ELF-1 (cell line): ENCODE data around the gene STPG4.

Source experiments
- DNase-seq: peaks from one replicate; pipeline ENCODE4 v3.0.0-alpha.2; 2016; ENCODE audit warnings: low read depth, low spot score

Gene STPG4

DNA sequence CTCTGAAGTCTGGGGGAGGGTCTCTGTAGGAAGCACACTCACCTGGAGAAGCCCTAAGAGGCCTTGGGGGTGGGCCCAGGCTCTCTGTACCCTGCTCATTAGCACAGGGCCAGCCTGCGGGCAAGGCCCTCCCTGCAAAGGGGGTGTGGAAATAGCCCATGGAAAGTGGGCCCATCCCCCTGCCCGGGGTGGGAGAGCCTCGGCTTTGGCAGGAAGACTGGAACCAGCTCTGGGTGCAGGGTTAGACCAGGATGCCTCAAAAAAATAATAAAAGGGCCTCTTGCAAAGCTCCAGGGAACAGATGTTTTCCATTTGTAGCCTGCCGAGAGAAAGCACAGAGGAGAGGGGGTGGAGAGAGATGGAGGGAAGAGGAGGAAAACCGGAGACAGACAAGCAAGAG is 98.7 kb downstream of the STPG4 start:
- no peak for DNase-seq

DNA sequence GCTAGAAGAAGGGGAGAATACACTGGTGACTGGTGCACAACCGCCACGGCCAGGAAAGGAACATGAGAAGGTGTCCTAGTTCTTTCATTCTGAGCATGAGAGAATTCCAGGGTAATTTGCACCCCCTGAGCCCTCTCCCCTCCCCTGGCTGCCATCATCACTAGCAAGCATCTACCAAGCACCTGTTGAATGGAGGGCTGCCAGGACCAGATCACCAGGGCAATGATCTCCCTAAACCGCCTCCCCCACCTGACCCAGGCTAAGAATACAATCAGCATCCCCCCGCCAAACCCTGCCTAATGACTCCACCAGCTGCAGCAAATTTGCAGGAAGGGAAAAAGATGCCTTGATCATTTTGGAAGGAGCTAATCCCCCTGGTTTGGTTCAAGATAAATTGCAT is 100.2 kb downstream of the STPG4 start:
- no peak for DNase-seq

DNA sequence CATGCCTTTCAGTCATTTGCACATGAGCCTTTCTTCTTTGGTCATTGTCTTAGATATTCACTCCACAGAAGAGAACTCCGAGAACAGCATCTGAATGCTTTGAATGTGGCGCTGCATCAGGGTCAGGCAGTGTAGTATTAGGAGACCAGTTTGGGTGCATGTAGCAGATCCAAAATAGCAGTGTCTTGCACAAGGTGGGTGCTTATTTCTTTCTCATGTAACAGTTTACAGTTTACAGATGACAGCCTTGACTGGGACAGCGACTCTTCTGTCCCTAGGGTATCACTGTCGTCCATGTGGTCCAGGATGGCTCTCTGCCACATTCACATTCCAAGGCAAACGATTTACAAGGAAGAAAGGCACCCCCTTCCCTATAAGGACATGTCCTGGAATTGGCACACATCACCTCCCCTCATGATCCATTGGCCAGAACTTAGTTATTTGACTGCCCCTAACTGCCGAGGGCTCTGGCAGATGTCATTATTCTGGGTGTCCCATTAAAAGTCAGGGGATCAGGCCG is 101.0 kb downstream of the STPG4 start:
- DNase-seq, result no peak

- DNase-seq, result no peak
Measured at GRCh38 chr2:47052847-47053246, 102.3 kb downstream of the STPG4 start.

DNA sequence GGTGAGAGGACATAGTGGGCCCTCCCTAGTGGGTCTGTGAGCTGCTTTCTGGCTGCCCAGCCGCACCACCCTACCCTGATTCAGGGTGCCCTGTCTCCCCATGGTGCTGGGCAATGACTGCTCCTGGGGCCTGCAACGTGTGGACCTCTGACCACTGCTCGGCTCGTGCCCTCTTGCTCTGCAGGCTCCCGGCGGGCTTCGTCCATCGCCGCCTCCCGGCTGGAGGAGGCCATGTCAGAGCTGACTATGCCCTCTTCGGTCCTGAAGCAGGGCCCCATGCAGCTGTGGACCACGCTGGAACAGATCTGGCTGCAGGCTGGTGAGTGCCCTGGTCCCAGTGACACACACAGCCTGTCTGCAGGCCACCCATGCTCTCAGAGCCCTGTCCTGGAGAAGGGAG is 103.5 kb downstream of the STPG4 start:
- DNase-seq, result no peak

DNA sequence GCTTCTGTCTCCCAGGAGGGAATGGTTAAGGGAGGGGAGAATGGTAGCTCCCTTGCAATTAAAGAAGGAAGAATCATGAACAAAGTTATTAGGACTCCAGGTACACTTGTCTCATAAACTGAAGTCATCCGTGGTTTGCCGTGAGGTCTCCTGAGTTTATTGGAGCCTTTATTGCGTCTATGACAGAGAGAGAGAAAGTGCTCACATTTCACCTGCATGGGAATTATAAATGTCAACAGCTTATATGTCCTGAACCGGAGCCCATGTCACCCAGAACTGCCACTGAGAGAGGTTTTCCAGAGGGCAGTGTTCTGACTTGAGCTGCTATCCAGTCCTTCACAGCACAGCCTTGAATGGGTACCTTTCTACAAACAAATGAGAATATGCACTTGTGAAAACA is 104.3 kb downstream of the STPG4 start:
- DNase-seq, result no peak

GRCh38 chr2:47050021-47050760 is 104.9 kb downstream of the STPG4 start:
- no peak for DNase-seq

- no peak for DNase-seq
Measured at GRCh38 chr2:47049502-47049901, 105.6 kb downstream of the STPG4 start.

DNA sequence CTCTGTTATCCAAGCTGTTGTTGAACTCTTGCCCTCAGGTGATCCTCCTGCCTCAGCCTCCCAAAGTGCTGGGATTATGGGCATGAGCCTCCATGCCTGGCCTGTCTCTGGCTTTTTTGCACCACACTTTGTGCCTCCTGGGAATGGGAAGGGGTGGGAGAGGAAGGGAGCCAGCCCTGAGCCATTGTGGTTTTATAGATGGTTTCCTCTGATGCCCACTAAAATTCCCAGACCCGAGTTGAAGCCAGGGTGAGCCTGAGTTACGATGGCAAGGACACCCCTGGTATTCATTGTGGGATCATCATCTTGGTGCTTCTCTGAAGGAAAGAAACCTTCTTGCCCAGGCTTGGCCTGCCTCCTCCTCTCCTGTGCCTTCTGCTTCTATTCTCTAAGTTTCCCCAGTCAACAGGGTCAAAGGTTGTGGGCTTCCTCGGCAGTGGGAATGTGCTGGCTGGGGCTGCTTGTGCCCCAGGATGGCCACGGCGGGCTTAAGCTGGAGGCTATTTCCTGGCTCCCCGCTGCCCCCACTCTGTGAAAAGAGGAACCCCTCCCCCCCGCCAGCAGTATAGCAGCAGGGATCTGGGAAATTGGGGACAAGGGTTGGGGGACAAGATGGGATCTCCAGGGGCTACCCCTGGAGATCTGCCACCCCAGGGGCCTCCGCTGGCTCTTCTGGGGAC is 106.2 kb downstream of the STPG4 start:
- DNase-seq, result no peak

DNA sequence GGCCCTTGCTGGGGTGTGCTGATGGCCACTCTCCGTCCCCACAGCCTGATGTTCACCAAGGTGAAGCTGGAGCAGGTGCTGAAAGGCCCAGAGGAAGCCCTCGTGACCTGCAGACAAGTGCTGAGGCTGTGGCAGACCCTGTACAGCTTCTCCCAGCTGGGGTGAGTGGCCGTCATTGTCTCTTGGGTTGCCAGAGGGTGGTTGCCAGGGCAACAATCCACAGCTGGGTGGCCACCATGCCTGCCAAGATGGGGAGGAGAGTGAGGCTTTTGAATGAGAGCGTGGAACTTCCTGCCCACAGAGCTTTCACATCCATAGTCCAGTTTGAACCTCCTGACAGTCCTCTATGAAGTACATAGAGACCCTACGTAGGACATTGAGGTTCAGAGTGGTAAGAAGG is 108.8 kb downstream of the STPG4 start:
- no peak for DNase-seq

DNA sequence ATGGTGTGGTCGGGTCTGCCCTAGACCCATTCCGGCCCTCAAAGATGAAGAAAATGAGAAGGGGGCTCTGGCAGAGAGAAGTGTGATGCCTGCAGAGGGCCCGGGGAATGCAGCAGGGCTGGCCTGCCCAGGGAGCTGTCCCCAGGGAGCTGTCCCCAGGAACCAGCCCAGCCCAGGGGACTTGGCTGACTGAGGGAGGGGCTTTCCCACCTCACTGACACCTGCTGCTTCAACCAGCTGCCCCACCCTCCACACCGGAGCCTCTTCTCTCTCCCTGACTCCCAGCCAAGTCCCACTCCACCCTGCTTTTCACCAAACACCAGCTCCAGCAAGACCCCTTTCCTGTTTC is 111.2 kb downstream of the STPG4 start:
- DNase-seq, result no peak

- DNase-seq, result peak; percentile 78
Measured at GRCh38 chr2:47043142-47043890, 111.8 kb downstream of the STPG4 start.

DNA sequence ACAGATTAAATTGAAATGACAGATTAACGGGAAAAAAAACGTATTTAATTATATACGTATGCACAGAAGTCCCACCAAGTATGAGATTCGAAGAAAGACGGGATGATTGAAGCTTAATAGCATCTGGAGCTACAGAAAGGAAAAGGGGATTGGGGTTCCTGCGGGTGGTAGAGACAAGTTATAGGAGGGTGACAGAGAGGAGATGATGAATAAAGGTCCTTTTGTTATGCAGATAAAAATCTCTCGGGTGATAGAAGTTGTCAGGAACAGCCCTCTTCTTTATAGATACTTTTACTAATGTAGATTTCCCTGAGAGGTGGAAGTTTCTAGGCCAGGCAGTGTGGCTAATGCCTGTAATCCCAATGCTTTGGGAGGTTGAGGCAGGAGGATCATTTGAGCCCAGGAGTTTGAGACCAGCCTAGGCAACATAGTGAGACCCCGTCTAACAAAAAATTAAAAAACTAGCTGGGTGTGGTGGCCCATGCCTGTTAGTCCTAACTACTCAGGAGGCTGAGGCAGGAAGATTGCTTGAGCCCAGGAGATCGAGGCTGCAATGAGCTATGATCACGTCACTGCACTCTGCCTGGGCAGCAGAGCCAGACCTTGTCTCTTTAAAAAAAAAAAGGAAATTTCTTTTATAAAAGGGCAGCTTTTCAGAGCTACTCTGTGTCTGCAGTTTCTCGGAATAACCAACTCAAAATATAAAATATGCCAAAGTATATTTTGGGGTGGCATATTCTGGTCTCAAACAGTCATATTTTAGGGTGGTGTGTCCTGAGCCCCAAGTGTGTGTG is 113.0 kb downstream of the STPG4 start:
- no peak for DNase-seq

GRCh38 chr2:47041063-47041462 is 114.0 kb downstream of the STPG4 start:
- peak; percentile 71 for DNase-seq

DNA sequence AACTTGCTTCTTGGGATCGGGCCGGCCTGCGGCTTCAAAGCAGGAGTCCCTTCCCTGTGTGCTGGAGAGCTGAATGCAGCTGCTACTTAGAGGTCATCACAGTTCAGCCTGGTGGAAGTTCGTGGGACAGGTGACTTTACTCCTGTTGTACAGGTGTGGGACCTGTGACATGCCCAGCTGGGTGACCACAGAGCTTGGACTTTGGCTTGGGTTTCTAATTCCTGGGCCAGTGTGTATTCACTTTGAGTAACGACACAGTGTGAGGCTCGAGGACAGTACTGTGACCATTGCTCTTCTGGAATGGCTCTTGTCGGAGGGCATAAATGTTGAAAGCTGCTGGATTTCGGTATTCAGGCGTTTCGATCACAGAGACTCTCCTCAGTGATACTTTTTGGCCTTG is 114.5 kb downstream of the STPG4 start:
- DNase-seq, result no peak

- no peak for DNase-seq
Measured at GRCh38 chr2:47039913-47040562, 115.1 kb downstream of the STPG4 start.

- no peak for DNase-seq
Measured at GRCh38 chr2:47039489-47039870, 115.6 kb downstream of the STPG4 start.

DNA sequence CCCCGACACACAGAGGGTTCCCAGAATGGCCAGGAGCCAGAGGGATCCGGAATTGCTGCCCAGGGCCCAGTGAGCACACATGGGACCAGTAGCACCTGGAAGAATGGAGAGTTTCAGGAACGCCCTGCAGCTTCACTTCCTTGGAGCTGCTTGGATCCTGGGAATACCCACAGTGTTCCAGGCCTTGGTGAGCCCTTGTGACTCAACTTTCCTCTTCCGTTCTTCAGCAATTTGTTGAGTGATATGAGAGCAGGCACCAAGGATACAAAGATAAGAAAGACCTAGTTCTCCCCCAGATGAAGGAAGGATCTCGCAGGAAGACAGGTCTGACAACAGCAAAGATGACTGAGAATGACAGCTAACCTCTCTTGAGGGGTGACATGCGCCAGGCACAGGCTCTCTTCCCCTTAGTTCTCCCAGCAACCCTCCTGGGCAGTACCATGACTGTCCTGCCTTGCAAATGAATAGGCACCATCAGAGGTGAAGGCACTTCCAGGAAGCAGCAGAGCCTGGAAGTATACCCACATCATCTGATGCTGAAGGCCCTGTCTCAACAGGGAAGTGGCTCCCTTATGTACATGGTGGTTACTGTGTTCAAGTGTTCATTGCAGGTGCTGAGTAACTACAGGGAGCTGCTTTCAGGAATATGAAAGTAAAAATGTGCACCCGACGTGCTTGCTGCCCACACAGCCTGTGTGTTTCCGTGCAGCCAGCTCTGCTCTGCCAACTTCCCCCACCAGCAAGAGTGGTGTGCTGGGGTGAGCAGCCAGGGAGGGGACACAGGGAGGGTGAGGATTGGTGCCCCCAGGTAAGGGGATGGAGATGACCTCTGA is 116.2 kb downstream of the STPG4 start:
- no peak for DNase-seq

DNA sequence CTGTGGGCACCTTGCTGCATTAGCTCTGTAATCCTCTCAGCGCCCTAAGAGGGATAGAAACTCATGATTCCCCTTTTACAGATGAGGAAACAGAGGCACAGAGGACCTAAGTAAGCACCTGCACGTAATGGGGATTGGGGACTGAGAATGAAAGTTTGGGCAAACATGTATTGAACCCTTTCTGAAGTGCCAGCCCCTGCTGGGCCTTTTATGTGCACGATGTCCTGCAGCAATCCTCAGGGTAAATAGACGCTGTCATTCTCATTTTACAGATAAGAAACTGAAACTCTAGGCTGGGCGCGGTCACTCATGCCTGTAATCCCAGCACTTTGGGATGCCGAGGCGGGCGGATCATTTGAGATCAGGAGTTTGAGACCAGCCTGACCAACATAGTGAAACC is 117.4 kb downstream of the STPG4 start:
- no peak for DNase-seq
